GM21381 (cell line): ENCODE measurements around the gene CYSRT1.

ENCODE experiments used
- ATAC-seq: cut with Tn5 transposase; IDR thresholded peaks from one replicate; pipeline ENCODE4 v1.9.1; 2021; ENCODE audit warnings: mild to moderate bottlenecking, moderate library complexity; ENCODE audit not compliant: unreplicated experiment

Gene CYSRT1

GRCh38 chr9:137224830-137225694, at the start of gene CYSRT1:
TSS of gene CYSRT1 (plus strand) at chr9:137225174. CDS start at chr9:137225622, 448 bp downstream.
- ATAC-seq, result no peak

- ATAC-seq, result no peak
These were observed 49.5 kb upstream of the CYSRT1 start for GRCh38 chr9:137175345-137175961.

- no peak for ATAC-seq
These were observed 48.4 kb upstream of the CYSRT1 start for GRCh38 chr9:137176302-137177182.

GRCh38 chr9:137178201-137178938, 46.6 kb upstream of the CYSRT1 start:
- no peak for ATAC-seq

GRCh38 chr9:137178939-137179630, 45.9 kb upstream of the CYSRT1 start:
- no peak for ATAC-seq

- ATAC-seq, result no peak
These were observed 45.2 kb upstream of the CYSRT1 start for GRCh38 chr9:137179761-137180160.

GRCh38 chr9:137180491-137180890, 44.5 kb upstream of the CYSRT1 start:
- ATAC-seq, result no peak

GRCh38 chr9:137181680-137182079, 43.3 kb upstream of the CYSRT1 start:
- ATAC-seq, result no peak

- ATAC-seq, result no peak
These were observed 42.1 kb upstream of the CYSRT1 start for GRCh38 chr9:137182836-137183235.

- no peak for ATAC-seq
These were observed 40.9 kb upstream of the CYSRT1 start for GRCh38 chr9:137183980-137184595.

GRCh38 chr9:137184881-137185660, 39.9 kb upstream of the CYSRT1 start:
- no peak for ATAC-seq

- no peak for ATAC-seq
These were observed 39.1 kb upstream of the CYSRT1 start for GRCh38 chr9:137185921-137186320.

- no peak for ATAC-seq
These were observed 38.6 kb upstream of the CYSRT1 start for GRCh38 chr9:137186385-137186784.

GRCh38 chr9:137187386-137187785, 37.6 kb upstream of the CYSRT1 start:
- no peak for ATAC-seq

- no peak for ATAC-seq
These were observed 36.9 kb upstream of the CYSRT1 start for GRCh38 chr9:137188086-137188489.

- ATAC-seq, result peak; percentile 78
These were observed 36.3 kb upstream of the CYSRT1 start, which contains the start of the genes ANAPC2 and SSNA1 for GRCh38 chr9:137188490-137189296. TSS of gene ANAPC2 (minus strand) at chr9:137188560. CDS start at chr9:137188532, 28 bp downstream. TSS of gene SSNA1 (plus strand) at chr9:137188676. CDS start at chr9:137188727, 51 bp downstream.
